Measurements from ENCODE around the gene QSOX1. TPM values are rescaled to one million over a fixed set of nuclear protein-coding genes. Genes with fewer than 3 reads are reported as not detected.

QSOX1 gene
- total and polyA plus RNA-seq, 2 donors (not counting 3 experiments of a cell fraction or from before 2014, with no cell fraction given) = 256 to 415 TPM

DNA sequence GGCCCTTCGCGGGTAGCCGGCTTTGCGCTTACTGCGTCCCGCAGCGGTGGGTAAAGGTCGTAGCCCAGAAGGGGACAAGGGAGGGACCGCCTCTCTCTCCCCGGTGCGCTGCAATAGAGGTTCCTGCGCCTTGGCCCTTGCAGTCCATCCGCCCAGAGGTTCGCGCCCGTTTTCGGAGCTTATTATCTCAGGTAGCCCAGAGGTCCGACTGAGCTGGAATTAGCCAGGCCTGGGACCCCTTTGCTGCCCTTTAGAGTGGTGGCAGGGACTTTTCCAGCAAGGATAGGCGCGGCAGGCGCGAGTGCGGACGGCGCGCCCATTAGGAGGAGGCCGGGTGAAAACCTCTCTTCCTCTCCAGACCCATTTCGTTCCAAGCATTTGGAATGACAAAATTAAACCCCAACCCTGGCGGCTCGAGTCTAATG is 80.4 kb downstream of the QSOX1 start:
- H3K9me1 ChIP-seq (replicated peaks; ENCODE audit: control insufficient read depth, extremely low read depth, insufficient read depth, low read length) = no peaks in the 10 kb centered on the region
- no peaks in the 10 kb centered on the region for H3K9me3 ChIP-seq (replicated peaks; ENCODE audit: control insufficient read depth, insufficient read depth, low read length)
- BruUV-seq (replicated peaks) = no TSS peak
- H3K4me2 ChIP-seq (ENCODE audit: insufficient read depth, low read length) = no peak overlapping the region
- H3K4me3 ChIP-seq (replicated peaks in 1 of 3; ENCODE audit: insufficient read depth in 1 of 3, low read depth in 1 of 3, low read length in 3 of 3) = no peak overlapping the region
- H3K9ac ChIP-seq (replicated peaks; ENCODE audit: extremely low read depth, insufficient read depth, low read length) = no peak overlapping the region
- H3K27me3 ChIP-seq (ENCODE audit: control insufficient read depth in 2 of 2, insufficient read depth in 2 of 2, low read length in 2 of 2) = peaks cover 86 to 98% of the 10 kb centered on the region in 2 experiments
- no peak overlapping the region for H3K27ac ChIP-seq (ENCODE audit: insufficient read depth, low read depth, low read length)
- peak; percentile 21 for FAIRE-seq
- dilution Hi-C loops (cut with MboI; ENCODE audit: extremely low pct_ligation_motif_present, low sequenced_read_pairs) (no loop called here), intact Hi-C loops (cut with micrococcal nuclease) (no loop called here)
- H3K4me1 ChIP-seq (ENCODE audit: control insufficient read depth, extremely low read depth, insufficient read depth, low read length) = peaks cover 17% of the 10 kb centered on the region
- ChIA-PET POLR2A (no interaction called here), CTCF (no interaction called here)
- TF ChIP-seq EZH2 (IDR thresholded peaks at IDR 0.05; ENCODE audit: borderline replicate concordance, low read depth, low read length, severe bottlenecking) = peak; percentile 95
- TF ChIP-seq JUN (IDR thresholded peaks at IDR 0.05; ENCODE audit: borderline replicate concordance, insufficient read depth, insufficient read length, low read depth) = no peak
- DNase-seq (ENCODE audit: low read depth, low spot score) = no peak
- H4K20me1 ChIP-seq (replicated peaks; ENCODE audit: control insufficient read depth, extremely low read depth, insufficient read depth, low read length) = no peaks in the 10 kb centered on the region
- no peak overlapping the region for H2AFZ ChIP-seq (ENCODE audit: low read depth, low read length)
- H3K36me3 ChIP-seq (ENCODE audit: control insufficient read depth in 2 of 2, extremely low read depth in 1 of 2, insufficient read depth in 2 of 2, low read length in 2 of 2) = no peaks in the 10 kb centered on the region
- H3K79me2 ChIP-seq (ENCODE audit: control insufficient read depth, insufficient read depth, low read length) = no peaks in the 10 kb centered on the region

- Histone ChIP-seq H3K4me1 (ENCODE audit: control insufficient read depth, extremely low read depth, insufficient read depth, low read length) (peaks cover 12% of the 10 kb centered on the region), H3K9ac (replicated peaks; ENCODE audit: extremely low read depth, insufficient read depth, low read length) (no peak overlapping the region), H3K79me2 (ENCODE audit: control insufficient read depth, insufficient read depth, low read length) (no peaks in the 10 kb centered on the region), H3K9me1 (replicated peaks; ENCODE audit: control insufficient read depth, extremely low read depth, insufficient read depth, low read length) (no peaks in the 10 kb centered on the region), H3K4me2 (ENCODE audit: insufficient read depth, low read length) (no peak overlapping the region), H3K27ac (ENCODE audit: insufficient read depth, low read depth, low read length) (no peak overlapping the region), H2AFZ (ENCODE audit: low read depth, low read length) (no peak overlapping the region), H3K4me3 (replicated peaks in 1 of 3; ENCODE audit: insufficient read depth in 1 of 3, low read depth in 1 of 3, low read length in 3 of 3) (no peak overlapping the region), H3K36me3 (ENCODE audit: control insufficient read depth in 2 of 2, extremely low read depth in 1 of 2, insufficient read depth in 2 of 2, low read length in 2 of 2) (no peaks in the 10 kb centered on the region), H3K27me3 (ENCODE audit: control insufficient read depth in 2 of 2, insufficient read depth in 2 of 2, low read length in 2 of 2) (peaks cover 91 to 98% of the 10 kb centered on the region in 2 experiments), H3K9me3 (replicated peaks; ENCODE audit: control insufficient read depth, insufficient read depth, low read length) (no peaks in the 10 kb centered on the region), H4K20me1 (replicated peaks; ENCODE audit: control insufficient read depth, extremely low read depth, insufficient read depth, low read length) (no peaks in the 10 kb centered on the region)
- intact Hi-C loops (cut with micrococcal nuclease) = no loop called here
- CTCF ChIA-PET = no interaction called here
- DNase-seq (ENCODE audit: low read depth, low spot score) (no peak), FAIRE-seq (no peak)
- no TSS peak for BruUV-seq (replicated peaks)
- TF ChIP-seq MYC (IDR thresholded peaks at IDR 0.05; ENCODE audit: low read depth, low read length) (no peak), EZH2 (IDR thresholded peaks at IDR 0.05; ENCODE audit: borderline replicate concordance, low read depth, low read length, severe bottlenecking) (peak; percentile 91)
- dilution Hi-C loops (cut with MboI; ENCODE audit: extremely low pct_ligation_motif_present, low sequenced_read_pairs) = no loop called here
- POLR2A ChIA-PET = no interaction called here
Measured at GRCh38 chr1:180235502-180236239, 81.0 kb downstream of the QSOX1 start.

All from endothelial cell of umbilical vein (primary cell).